Renal cortical epithelial cell (primary cell): ENCODE results near the gene PCDH9. TPM values are rescaled to one million over a fixed set of nuclear protein-coding genes. Genes with fewer than 3 reads are reported as not detected.

Experiments
- DNase-seq: peaks from one replicate; pipeline ENCODE4 v3.0.0-alpha.2; 2011; ENCODE audit warnings: low read depth
- total RNA-seq: library from RNA; depleted of rRNA; stranded (reverse); fragments of >200 nt; gene quantifications from 2 replicates; pipeline ENCODE4 v1.2.3, GENCODE V29; 2014

Gene PCDH9
- total RNA-seq, 1 donor from 2014 or later = 4.6 TPM

GRCh38 chr13:66462187-66462586, 767.9 kb downstream of the PCDH9 start:
- no peak for DNase-seq

- DNase-seq = no peak
Observed at GRCh38 chr13:66461021-66461420, 769.1 kb downstream of the PCDH9 start.

- no peak for DNase-seq
Observed at GRCh38 chr13:66459634-66460033, 770.5 kb downstream of the PCDH9 start.

GRCh38 chr13:66459143-66459542, 771.0 kb downstream of the PCDH9 start:
- no peak for DNase-seq

GRCh38 chr13:66446413-66446812, 783.7 kb downstream of the PCDH9 start:
- no peak for DNase-seq

GRCh38 chr13:66443926-66444325, 786.2 kb downstream of the PCDH9 start:
- no peak for DNase-seq

GRCh38 chr13:66440938-66441337, 789.2 kb downstream of the PCDH9 start:
- no peak for DNase-seq

- DNase-seq = no peak
Observed at GRCh38 chr13:66430728-66431127, 799.4 kb downstream of the PCDH9 start.

- DNase-seq = no peak
Observed at GRCh38 chr13:66430269-66430668, 799.9 kb downstream of the PCDH9 start.

GRCh38 chr13:66429156-66429555, 801.0 kb downstream of the PCDH9 start:
- DNase-seq = no peak

- no peak for DNase-seq
Observed at GRCh38 chr13:66427458-66427861, 802.7 kb downstream of the PCDH9 start.

- DNase-seq = no peak
Observed at GRCh38 chr13:66425741-66426140, 804.4 kb downstream of the PCDH9 start.

GRCh38 chr13:66424422-66424821, 805.7 kb downstream of the PCDH9 start:
- DNase-seq = peak; percentile 8

- DNase-seq = no peak
Observed at GRCh38 chr13:66415444-66415843, 814.7 kb downstream of the PCDH9 start.

- no peak for DNase-seq
Observed at GRCh38 chr13:66414066-66414800, 815.9 kb downstream of the PCDH9 start.

- DNase-seq = no peak
Observed at GRCh38 chr13:66410314-66410713, 819.8 kb downstream of the PCDH9 start.

- no peak for DNase-seq
Observed at GRCh38 chr13:66409542-66409941, 820.6 kb downstream of the PCDH9 start.

GRCh38 chr13:66407128-66407527, 823.0 kb downstream of the PCDH9 start:
- DNase-seq = peak; percentile 12

- peak; percentile 40 for DNase-seq
Observed at GRCh38 chr13:66405908-66406802, 824.0 kb downstream of the PCDH9 start.

- no peak for DNase-seq
Observed at GRCh38 chr13:66402546-66402945, 827.6 kb downstream of the PCDH9 start.

- no peak for DNase-seq
Observed at GRCh38 chr13:66402066-66402465, 828.1 kb downstream of the PCDH9 start.

- DNase-seq = no peak
Observed at GRCh38 chr13:66400292-66400691, 829.8 kb downstream of the PCDH9 start.

- DNase-seq = no peak
Observed at GRCh38 chr13:66399873-66400272, 830.3 kb downstream of the PCDH9 start.
